ENCODE results near the gene SNX32. TPM values are rescaled to one million over a fixed set of nuclear protein-coding genes. Genes with fewer than 3 reads are reported as not detected.

The SNX32 gene
- total and polyA plus RNA-seq, 9 of the 15 experiments (the other 6 are each of a cell fraction or from before 2014, with no cell fraction given): 0.03 TPM; not detected in 7

- Histone ChIP-seq H2AFZ (ENCODE audit: low read depth, low read length) (no peak overlapping the region), H3K9me1 (ENCODE audit: control insufficient read depth, insufficient read depth, low read length) (no peaks in the 10 kb centered on the region), H3K27ac (ENCODE audit: extremely low read depth, low read depth, low read length) (peak overlapping the region; percentile 48; the same call in 2 of the 3 replicates), H3K79me2 (ENCODE audit: control insufficient read depth, insufficient read depth, low read length) (peaks cover 86% of the 10 kb centered on the region), H4K20me1 (replicated peaks; ENCODE audit: control insufficient read depth, insufficient read depth, low read length) (peaks cover 32% of the 10 kb centered on the region), H3K4me1 (replicated peaks in 1 of 2; ENCODE audit: control insufficient read depth in 2 of 2, insufficient read depth in 2 of 2, low read length in 2 of 2) (peaks cover 41 to 71% of the 10 kb centered on the region in 2 experiments), H3K36me3 (ENCODE audit: control insufficient read depth, insufficient read depth, low read length) (peaks cover 69% of the 10 kb centered on the region), H3K9me3 (replicated peaks; ENCODE audit: control insufficient read depth, insufficient read depth, low read depth, low read length) (no peaks in the 10 kb centered on the region), H3K9ac (ENCODE audit: insufficient read depth in 1 of 2, low read depth in 2 of 2, low read length in 2 of 2) (peak overlapping the region in 1 of 2 experiments; percentile 56; a peak in 2 of 4 replicates), H3K4me3 (no peak overlapping the region), H3K4me2 (ENCODE audit: insufficient read depth, low read length) (no peak overlapping the region), H3K27me3 (ENCODE audit: control insufficient read depth in 2 of 2, insufficient read depth in 2 of 2, low read length in 2 of 2) (no peaks in the 10 kb centered on the region)
- BruUV-seq (replicated peaks): no TSS peak
- CTCF ChIA-PET (ENCODE audit: low intra/inter-chr PET ratio): no interaction called here
- in situ Hi-C loops (cut with MboI) (no loop called here), intact Hi-C loops (cut with micrococcal nuclease) (no loop called here)
- no peak for DNase-seq (ENCODE audit: extremely low read depth in 1 of 4, low spot score in 3 of 4)
- WGBS (ENCODE audit: insufficient coverage, low coverage, missing lambda C conversion rate): 86% methylated on average over 16 of the region's 16 CpGs
- FAIRE-seq: no peak
- POLR2A ChIA-PET: interaction anchor here (0.5 to 10.0 kb wide), 18 partner anchors 8 to 266 kb away, joined by 3 to 96 read pairs (median 4); partner anchors contain the start of genes CFL1 and MUS81
- ATAC-seq: no peak
- TF ChIP-seq ID3 (CRISPR knock-in tag; IDR thresholded peaks at IDR 0.05): no peak
- TF ChIP-seq ID3 (tag; IDR thresholded peaks at IDR 0.05): no peak
- no peak for TF ChIP-seq ZNF445 (CRISPR knock-in tag; IDR thresholded peaks at IDR 0.05; ENCODE audit: low read depth)
- no peak for TF ChIP-seq MCM5 (IDR thresholded peaks at IDR 0.05; ENCODE audit: low read depth)
- TF ChIP-seq PREB (CRISPR knock-in tag; IDR thresholded peaks at IDR 0.05): no peak
- TF ChIP-seq KDM5B (IDR thresholded peaks at IDR 0.05; ENCODE audit: insufficient replicate concordance, low read depth, low read length): no peak
- no peak for TF ChIP-seq MYC (IDR thresholded peaks at IDR 0.05; ENCODE audit: low read depth, low read length)
- TF ChIP-seq MYC (CRISPR knock-in tag; IDR thresholded peaks at IDR 0.05; ENCODE audit: borderline replicate concordance, low read depth): no peak
- TF ChIP-seq RCOR1 (IDR thresholded peaks at IDR 0.05; ENCODE audit: borderline replicate concordance in 1 of 2, low read depth in 2 of 2, low read length in 2 of 2): no peak
- TF ChIP-seq STAT6 (CRISPR knock-in tag; IDR thresholded peaks at IDR 0.05): no peak
- TF ChIP-seq ZBTB43 (CRISPR knock-in tag; IDR thresholded peaks at IDR 0.05): no peak
- peak; percentile 98 for TF ChIP-seq ZBTB33 (CRISPR knock-in tag; IDR thresholded peaks at IDR 0.05)
- TF ChIP-seq RBM22 (IDR thresholded peaks at IDR 0.05; ENCODE audit: low read depth, low read length, poor library complexity, severe bottlenecking): peak; percentile 96
- TF ChIP-seq BRF1 (IDR thresholded peaks at IDR 0.05; ENCODE audit: borderline replicate concordance, extremely low read depth, insufficient read length): no peak
Observed at GRCh38 chr11:65894034-65894591, 60.4 kb downstream of the SNX32 start.
